ENCODE data around the gene IL13RA1. TPM values are rescaled to one million over a fixed set of nuclear protein-coding genes. Genes with fewer than 3 reads are reported as not detected.

IL13RA1 gene
- polyA plus RNA-seq, 1 donor (not counting 4 experiments of a cell fraction or from before 2014, with no cell fraction given) = 27.8 TPM

DNA sequence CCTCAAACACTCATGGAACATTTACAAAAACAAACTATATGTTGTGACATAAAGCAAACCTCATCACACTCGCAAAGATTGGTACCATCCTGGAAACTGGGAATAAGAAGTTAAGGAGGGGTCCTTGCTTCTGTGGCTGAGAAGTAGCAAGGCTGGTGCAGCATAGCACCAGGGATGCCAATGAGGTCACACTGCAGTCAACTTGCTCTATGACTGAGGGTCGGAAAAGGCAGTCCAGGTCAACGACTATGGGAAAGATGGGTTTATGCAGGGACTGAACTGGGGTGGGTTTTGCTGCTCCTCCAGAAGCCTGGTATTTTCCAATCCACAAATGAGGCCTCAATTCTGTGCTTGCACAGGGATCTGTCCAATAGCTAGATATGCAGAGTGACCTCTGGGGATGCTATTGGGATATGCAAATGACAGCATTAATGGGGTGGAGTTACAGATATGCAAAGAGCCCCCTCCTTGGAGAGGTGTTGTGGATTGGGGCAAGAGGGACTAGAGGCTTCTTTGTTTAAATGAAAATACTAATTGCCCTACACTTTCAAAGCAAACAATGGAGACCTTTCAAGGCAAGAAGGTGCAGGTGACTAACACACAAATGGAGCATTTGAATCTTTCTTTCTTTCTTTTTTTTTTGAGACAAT lies 7.2 kb upstream of the IL13RA1 start:
- FAIRE-seq (no peak), DNase-seq (ENCODE audit: low read depth, low spot score) (no peak)
- H3K4me2 ChIP-seq (ENCODE audit: control insufficient read depth, extremely low read depth, insufficient read depth, low read depth, low read length) = no peak overlapping the region
- no peaks in the 10 kb centered on the region for H3K9me1 ChIP-seq (ENCODE audit: control insufficient read depth, extremely low read depth, insufficient read depth, low read length)
- no peaks in the 10 kb centered on the region for H3K27me3 ChIP-seq (ENCODE audit: control insufficient read depth, extremely low read depth, insufficient read depth, low read length)
- no peaks in the 10 kb centered on the region for H3K9me3 ChIP-seq (ENCODE audit: control insufficient read depth, low read depth, low read length)
- no peak for TF ChIP-seq EZH2 (IDR thresholded peaks at IDR 0.05; ENCODE audit: low read length)
- TF ChIP-seq, protein P1, sequence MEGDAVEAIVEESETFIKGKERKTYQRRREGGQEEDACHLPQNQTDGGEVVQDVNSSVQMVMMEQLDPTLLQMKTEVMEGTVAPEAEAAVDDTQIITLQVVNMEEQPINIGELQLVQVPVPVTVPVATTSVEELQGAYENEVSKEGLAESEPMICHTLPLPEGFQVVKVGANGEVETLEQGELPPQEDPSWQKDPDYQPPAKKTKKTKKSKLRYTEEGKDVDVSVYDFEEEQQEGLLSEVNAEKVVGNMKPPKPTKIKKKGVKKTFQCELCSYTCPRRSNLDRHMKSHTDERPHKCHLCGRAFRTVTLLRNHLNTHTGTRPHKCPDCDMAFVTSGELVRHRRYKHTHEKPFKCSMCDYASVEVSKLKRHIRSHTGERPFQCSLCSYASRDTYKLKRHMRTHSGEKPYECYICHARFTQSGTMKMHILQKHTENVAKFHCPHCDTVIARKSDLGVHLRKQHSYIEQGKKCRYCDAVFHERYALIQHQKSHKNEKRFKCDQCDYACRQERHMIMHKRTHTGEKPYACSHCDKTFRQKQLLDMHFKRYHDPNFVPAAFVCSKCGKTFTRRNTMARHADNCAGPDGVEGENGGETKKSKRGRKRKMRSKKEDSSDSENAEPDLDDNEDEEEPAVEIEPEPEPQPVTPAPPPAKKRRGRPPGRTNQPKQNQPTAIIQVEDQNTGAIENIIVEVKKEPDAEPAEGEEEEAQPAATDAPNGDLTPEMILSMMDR (optimal IDR thresholded peaks at IDR 0.05 in 1 of 3, IDR thresholded peaks at IDR 0.05 in 1 of 3, conservative IDR thresholded peaks at IDR 0.05 in 1 of 3; ENCODE audit: extremely low read depth in 1 of 3, insufficient read depth in 2 of 3, low read length in 3 of 3) = no peak
- H3K27ac ChIP-seq (ENCODE audit: control insufficient read depth, insufficient read depth, low read length) = no peak overlapping the region
- dilution Hi-C loops (cut with MboI; ENCODE audit: extremely low pct_ligation_motif_present, low sequenced_read_pairs) = no loop called here
- peaks cover 9% of the 10 kb centered on the region for H3K4me1 ChIP-seq (ENCODE audit: control insufficient read depth, extremely low read depth, insufficient read depth, low read length)
- H3K79me2 ChIP-seq (ENCODE audit: control insufficient read depth, insufficient read depth, low read length) = no peaks in the 10 kb centered on the region
- H2AFZ ChIP-seq (ENCODE audit: control insufficient read depth, low read length) = no peak overlapping the region
- H4K20me1 ChIP-seq (ENCODE audit: control insufficient read depth, extremely low read depth, insufficient read depth, low read length) = no peaks in the 10 kb centered on the region
- H3K4me3 ChIP-seq (ENCODE audit: control insufficient read depth in 2 of 3, extremely low read depth in 1 of 3, insufficient read depth in 2 of 3, low read depth in 1 of 3, low read length in 3 of 3) = no peak overlapping the region
- H3K9ac ChIP-seq (ENCODE audit: control insufficient read depth, extremely low read depth, insufficient read depth, low read length) = no peak overlapping the region
- H3K36me3 ChIP-seq (ENCODE audit: control insufficient read depth in 2 of 2, extremely low read depth in 1 of 2, insufficient read depth in 2 of 2, low read length in 2 of 2) = no peaks in the 10 kb centered on the region

DNA sequence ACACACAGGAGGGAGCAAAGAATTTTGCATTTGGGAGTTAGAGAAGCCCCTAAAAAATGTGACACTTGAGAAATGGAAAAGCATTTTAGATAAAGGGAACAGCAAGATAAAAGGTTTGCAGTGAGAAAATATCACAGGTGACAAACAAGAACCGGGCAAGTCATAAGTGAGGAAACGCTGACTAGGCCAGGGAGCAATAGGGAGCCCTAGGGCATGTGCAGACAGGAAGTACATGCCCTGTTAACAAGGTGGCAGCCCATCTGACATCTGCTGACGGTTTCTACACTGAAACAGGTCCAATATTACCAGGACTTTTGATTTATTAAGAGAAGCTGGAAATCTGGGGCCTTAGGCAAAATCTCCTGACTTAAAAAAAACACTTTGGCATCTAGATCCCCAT lies 4.0 kb upstream of the IL13RA1 start:
- H3K4me1 ChIP-seq (ENCODE audit: control insufficient read depth, extremely low read depth, insufficient read depth, low read length) = peaks cover 13% of the 10 kb centered on the region
- dilution Hi-C loops (cut with MboI; ENCODE audit: extremely low pct_ligation_motif_present, low sequenced_read_pairs) = no loop called here
- no peaks in the 10 kb centered on the region for H3K79me2 ChIP-seq (ENCODE audit: control insufficient read depth, insufficient read depth, low read length)
- no peak overlapping the region for H2AFZ ChIP-seq (ENCODE audit: control insufficient read depth, low read length)
- no peak overlapping the region for H3K27ac ChIP-seq (ENCODE audit: control insufficient read depth, insufficient read depth, low read length)
- H3K9ac ChIP-seq (ENCODE audit: control insufficient read depth, extremely low read depth, insufficient read depth, low read length) = no peak overlapping the region
- no peak overlapping the region for H3K4me3 ChIP-seq (ENCODE audit: control insufficient read depth in 2 of 3, extremely low read depth in 1 of 3, insufficient read depth in 2 of 3, low read depth in 1 of 3, low read length in 3 of 3)
- no peaks in the 10 kb centered on the region for H3K9me3 ChIP-seq (ENCODE audit: control insufficient read depth, low read depth, low read length)
- no peaks in the 10 kb centered on the region for H3K36me3 ChIP-seq (ENCODE audit: control insufficient read depth in 2 of 2, extremely low read depth in 1 of 2, insufficient read depth in 2 of 2, low read length in 2 of 2)
- no peaks in the 10 kb centered on the region for H3K27me3 ChIP-seq (ENCODE audit: control insufficient read depth, extremely low read depth, insufficient read depth, low read length)
- DNase-seq (ENCODE audit: low read depth, low spot score) = no peak
- no peak overlapping the region for H3K4me2 ChIP-seq (ENCODE audit: control insufficient read depth, extremely low read depth, insufficient read depth, low read depth, low read length)
- H3K9me1 ChIP-seq (ENCODE audit: control insufficient read depth, extremely low read depth, insufficient read depth, low read length) = no peaks in the 10 kb centered on the region
- TF ChIP-seq EZH2 (IDR thresholded peaks at IDR 0.05; ENCODE audit: low read length) = no peak
- TF ChIP-seq, protein P1 (optimal IDR thresholded peaks at IDR 0.05 in 1 of 3, IDR thresholded peaks at IDR 0.05 in 1 of 3, conservative IDR thresholded peaks at IDR 0.05 in 1 of 3; ENCODE audit: extremely low read depth in 1 of 3, insufficient read depth in 2 of 3, low read length in 3 of 3) = no peak
- FAIRE-seq = no peak
- no peaks in the 10 kb centered on the region for H4K20me1 ChIP-seq (ENCODE audit: control insufficient read depth, extremely low read depth, insufficient read depth, low read length)

Measured in keratinocyte (primary cell).